ENCODE results near the gene SLC39A8. TPM values are rescaled to one million over a fixed set of nuclear protein-coding genes. Genes with fewer than 3 reads are reported as not detected.

Gene SLC39A8
- total RNA-seq, 1 experiment from 2014 or later: 13.2 TPM

DNA sequence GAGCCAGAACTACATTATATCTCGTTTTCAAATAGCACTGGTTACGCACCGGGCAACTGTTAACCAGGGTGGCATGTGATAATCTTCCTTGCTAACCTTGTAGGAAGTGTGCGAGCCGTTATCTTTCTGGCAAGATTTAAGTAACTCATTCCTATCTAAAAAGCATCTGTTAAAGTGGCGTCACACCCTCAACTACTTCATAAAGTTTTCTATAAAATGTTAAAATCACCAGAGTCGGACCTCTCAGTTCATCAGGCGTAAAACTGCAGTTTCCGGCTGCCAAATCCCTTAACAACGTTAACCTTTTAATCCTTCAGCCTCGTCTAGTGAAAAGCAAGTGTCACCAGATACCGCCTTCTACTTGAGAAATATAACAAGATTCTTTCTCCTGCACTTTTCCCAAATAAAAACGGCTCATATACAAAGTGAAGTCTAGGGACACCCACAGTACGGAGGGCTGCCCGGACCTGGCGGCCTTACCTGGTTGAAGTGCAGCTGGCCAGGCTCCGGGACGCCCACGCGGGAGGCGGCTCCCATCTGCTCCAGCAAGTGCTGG lies 1.2 kb downstream of the SLC39A8 start (continued):
- TF ChIP-seq TCF7L2 (IDR thresholded peaks at IDR 0.05; ENCODE audit: borderline replicate concordance, extremely low read depth, insufficient read depth, insufficient read length): peak; percentile 31
- TF ChIP-seq SP1 (IDR thresholded peaks at IDR 0.05; ENCODE audit: low read depth): no peak
- TF ChIP-seq ZNF274 (IDR thresholded peaks at IDR 0.05; ENCODE audit: low read depth, low read length): no peak
- TF ChIP-seq ELF1 (IDR thresholded peaks at IDR 0.05; ENCODE audit: borderline replicate concordance, low read depth): no peak
- no peak for TF ChIP-seq CBX3 (IDR thresholded peaks at IDR 0.05; ENCODE audit: low read depth)
- TF ChIP-seq, protein P1, sequence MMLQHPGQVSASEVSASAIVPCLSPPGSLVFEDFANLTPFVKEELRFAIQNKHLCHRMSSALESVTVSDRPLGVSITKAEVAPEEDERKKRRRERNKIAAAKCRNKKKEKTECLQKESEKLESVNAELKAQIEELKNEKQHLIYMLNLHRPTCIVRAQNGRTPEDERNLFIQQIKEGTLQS (IDR thresholded peaks at IDR 0.05): no peak
- TF ChIP-seq, protein P2, sequence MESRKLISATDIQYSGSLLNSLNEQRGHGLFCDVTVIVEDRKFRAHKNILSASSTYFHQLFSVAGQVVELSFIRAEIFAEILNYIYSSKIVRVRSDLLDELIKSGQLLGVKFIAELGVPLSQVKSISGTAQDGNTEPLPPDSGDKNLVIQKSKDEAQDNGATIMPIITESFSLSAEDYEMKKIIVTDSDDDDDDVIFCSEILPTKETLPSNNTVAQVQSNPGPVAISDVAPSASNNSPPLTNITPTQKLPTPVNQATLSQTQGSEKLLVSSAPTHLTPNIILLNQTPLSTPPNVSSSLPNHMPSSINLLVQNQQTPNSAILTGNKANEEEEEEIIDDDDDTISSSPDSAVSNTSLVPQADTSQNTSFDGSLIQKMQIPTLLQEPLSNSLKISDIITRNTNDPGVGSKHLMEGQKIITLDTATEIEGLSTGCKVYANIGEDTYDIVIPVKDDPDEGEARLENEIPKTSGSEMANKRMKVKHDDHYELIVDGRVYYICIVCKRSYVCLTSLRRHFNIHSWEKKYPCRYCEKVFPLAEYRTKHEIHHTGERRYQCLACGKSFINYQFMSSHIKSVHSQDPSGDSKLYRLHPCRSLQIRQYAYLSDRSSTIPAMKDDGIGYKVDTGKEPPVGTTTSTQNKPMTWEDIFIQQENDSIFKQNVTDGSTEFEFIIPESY (IDR thresholded peaks at IDR 0.05; ENCODE audit: extremely low read depth, insufficient replicate concordance, low read length): no peak
- TF ChIP-seq, protein P3, sequence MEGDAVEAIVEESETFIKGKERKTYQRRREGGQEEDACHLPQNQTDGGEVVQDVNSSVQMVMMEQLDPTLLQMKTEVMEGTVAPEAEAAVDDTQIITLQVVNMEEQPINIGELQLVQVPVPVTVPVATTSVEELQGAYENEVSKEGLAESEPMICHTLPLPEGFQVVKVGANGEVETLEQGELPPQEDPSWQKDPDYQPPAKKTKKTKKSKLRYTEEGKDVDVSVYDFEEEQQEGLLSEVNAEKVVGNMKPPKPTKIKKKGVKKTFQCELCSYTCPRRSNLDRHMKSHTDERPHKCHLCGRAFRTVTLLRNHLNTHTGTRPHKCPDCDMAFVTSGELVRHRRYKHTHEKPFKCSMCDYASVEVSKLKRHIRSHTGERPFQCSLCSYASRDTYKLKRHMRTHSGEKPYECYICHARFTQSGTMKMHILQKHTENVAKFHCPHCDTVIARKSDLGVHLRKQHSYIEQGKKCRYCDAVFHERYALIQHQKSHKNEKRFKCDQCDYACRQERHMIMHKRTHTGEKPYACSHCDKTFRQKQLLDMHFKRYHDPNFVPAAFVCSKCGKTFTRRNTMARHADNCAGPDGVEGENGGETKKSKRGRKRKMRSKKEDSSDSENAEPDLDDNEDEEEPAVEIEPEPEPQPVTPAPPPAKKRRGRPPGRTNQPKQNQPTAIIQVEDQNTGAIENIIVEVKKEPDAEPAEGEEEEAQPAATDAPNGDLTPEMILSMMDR (IDR thresholded peaks at IDR 0.05 in 2 of 3, conservative IDR thresholded peaks at IDR 0.05 in 1 of 3; ENCODE audit: borderline replicate concordance in 1 of 3, insufficient read depth in 1 of 3, low read depth in 2 of 3, low read length in 2 of 3): no peak
